HG02885 (cell line): Measurements from ENCODE around the gene ERCC1.

Source experiments
- ATAC-seq: cut with Tn5 transposase; IDR thresholded peaks from one replicate; pipeline ENCODE4 v1.9.1; 2021; ENCODE audit warnings: mild to moderate bottlenecking; ENCODE audit not compliant: unreplicated experiment, poor library complexity

ERCC1 gene

DNA sequence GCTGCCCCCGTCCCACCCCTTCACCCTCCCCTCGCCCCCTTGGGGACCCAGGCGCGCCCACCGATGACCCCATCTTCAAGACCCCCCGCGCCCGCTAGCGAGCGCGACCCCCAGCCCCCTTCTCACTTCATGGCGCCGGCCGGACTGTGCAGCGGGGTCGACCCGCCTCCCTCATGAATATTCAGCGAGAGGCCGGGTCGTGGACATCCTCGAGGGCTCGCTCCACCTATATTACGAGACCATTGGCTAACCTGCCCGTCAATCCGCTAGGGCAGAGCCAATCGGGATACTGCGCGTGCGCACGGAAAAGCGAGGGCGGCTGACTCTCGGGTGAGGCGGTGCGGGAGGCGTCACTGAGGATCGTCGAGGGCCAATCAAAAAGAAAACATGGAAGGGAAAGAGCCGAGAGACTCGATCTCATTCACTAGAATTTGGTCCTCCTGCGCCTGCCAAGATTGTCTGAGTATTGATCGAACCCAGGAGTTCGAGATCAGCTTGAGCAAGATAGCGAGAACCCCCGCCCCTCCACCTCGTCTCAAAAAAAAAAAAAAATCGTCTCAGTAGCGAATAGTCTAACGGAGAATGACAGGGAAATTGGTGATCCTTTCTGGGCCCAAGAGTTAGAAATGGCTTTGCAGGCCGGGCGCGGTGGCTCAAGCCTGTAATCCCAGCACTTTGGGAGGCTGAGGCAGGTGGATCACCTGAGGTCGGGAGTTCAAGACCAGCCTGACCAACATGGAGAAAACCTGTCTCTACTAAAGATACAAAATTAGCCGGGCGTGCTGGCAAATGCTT is 53.1 kb downstream of the ERCC1 start, which contains the start of gene ERCC2:
TSS of gene ERCC2 (minus strand) at position 164 of the 795 bp plus-strand sequence. CDS start at position 131, 33 bp downstream.
- ATAC-seq = peak; percentile 97

- ATAC-seq = no peak
These were observed 54.9 kb downstream of the ERCC1 start for GRCh38 chr19:45368737-45369340.

GRCh38 chr19:45368127-45368526 is 55.6 kb downstream of the ERCC1 start:
- ATAC-seq = no peak

- no peak for ATAC-seq
These were observed 59.0 kb downstream of the ERCC1 start for GRCh38 chr19:45364696-45365095.

GRCh38 chr19:45363861-45364459 is 59.8 kb downstream of the ERCC1 start:
- ATAC-seq = no peak

DNA sequence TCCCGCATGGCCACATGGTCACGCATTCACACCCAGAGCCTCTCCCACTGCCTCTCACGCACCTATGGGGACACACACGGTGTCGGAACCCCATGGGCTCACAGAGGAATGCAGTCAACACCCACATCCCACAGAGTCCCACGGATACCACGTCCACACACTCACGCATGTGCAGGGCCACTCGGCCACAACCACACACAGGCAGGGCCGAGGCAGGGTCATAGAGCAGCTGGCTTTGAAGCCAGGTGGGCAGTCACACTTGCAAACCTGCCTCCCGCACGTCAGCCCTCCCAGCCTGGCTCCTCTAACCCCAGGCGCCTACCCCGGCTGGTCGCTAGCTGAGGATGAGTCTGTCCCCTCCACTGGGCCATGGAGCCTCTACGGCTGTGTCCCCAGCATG is 61.4 kb downstream of the ERCC1 start:
- no peak for ATAC-seq

DNA sequence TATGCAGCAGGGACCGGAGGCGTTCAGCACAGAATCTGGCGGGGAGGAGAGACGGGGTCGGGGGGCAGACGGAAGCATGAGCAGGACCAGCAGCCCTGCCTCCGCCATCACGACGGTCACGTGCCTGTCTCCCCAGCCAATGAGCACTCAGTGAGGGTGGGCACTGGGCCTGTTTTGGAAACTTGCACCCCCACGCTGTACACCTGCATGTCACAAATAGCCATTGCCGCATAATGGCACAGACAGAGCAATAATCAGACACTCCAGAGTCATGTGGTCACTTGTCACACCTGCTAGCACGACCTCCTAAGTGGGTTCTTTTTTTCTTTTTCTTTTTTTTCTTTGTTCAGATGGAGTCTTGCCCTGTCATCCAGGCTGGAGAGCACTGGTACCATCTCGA is 62.1 kb downstream of the ERCC1 start:
- ATAC-seq = no peak

DNA sequence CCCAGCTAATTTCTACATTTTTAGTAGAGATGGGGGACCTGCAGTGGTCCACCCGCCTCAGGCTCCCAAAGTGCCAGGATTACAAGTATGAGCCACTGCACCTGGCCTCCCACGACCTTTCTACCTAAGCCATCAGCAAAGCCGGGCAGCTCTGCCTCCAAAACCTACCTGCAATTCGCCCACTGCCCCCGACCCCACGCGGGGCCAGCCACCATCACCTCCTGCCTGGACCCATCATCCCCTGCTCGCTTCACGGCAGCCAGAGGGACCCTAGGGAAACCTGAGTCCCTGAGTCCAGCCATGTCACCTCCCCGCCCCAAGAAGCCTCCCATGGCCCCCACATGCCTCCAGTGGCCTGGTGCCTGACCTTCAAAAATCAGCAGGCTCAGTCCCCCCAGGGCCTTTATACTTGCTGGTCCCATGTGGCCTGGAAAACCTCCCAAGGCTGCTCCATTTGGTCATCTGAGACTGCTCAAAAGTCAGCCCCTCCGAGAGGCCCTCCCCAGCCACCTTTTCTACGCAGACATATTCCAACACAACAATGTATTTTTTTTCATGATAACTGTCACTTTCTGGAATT is 65.4 kb downstream of the ERCC1 start:
- no peak for ATAC-seq

DNA sequence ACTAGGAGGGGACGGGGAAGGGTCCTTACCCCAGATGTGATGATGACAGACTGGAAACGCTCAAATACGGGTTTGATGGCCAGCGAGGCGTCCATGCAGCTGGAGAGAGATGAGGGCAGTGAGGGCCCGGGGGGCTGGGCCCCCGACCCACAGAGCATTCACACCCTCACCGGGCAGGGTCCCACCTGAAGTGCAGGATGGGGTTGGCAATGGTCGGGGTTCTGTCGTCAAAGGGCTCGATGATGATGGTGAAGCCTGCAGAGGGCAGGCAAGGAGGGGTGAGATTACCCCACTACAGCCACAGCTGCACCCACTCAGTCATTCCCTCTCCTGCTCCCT is 66.3 kb downstream of the ERCC1 start:
- ATAC-seq = no peak
